Lower leg skin (tissue), 3 donors: Measurements from ENCODE around the gene AQR.

Source experiments
- CTCF ChIP-seq, 3 donors: fragments of 450-650 bp; IDR thresholded peaks; one replicate each; pipeline ENCODE4 v1.5.1; 2016; ENCODE audit warnings: antibody characterized with exemption in 3 of 3, mild to moderate bottlenecking in 3 of 3, moderate library complexity in 2 of 3
- POLR2A ChIP-seq, 2 donors: fragments of 450-650 bp; IDR thresholded peaks; one replicate each; pipeline ENCODE4 v1.6.1; 2016 to 2017; ENCODE audit warnings: antibody characterized with exemption in 2 of 2, mild to moderate bottlenecking in 1 of 2, moderate library complexity in 1 of 2

- no peak for TF ChIP-seq CTCF (IDR thresholded peaks at IDR 0.05)
- TF ChIP-seq POLR2A (IDR thresholded peaks at IDR 0.05): no peak
These were observed 85.9 kb downstream of the AQR start for GRCh38 chr15:34883633-34884032.
